Neural crest cell (in vitro differentiated cells): ENCODE data around the gene MTFP1. TPM values are rescaled to one million over a fixed set of nuclear protein-coding genes. Genes with fewer than 3 reads are reported as not detected.

Experiments
- DNase-seq: peaks from one replicate; pipeline ENCODE4 v3.0.0; 2021; ENCODE audit warnings: low read depth, mixed read lengths, low spot score
- H3K27ac Mint-ChIP-seq: one replicate; pipeline ENCODE4 v1.8.0; 2021; ENCODE audit warnings: mild to moderate bottlenecking, mixed read lengths; ENCODE audit not compliant: unreplicated experiment
- H3K27me3 Mint-ChIP-seq: 2 replicates; pipeline ENCODE4 v1.8.0; 2021; ENCODE audit warnings: low read depth, mild to moderate bottlenecking, mixed read lengths
- H3K36me3 Mint-ChIP-seq: 2 replicates; pipeline ENCODE4 v1.8.0; 2021; ENCODE audit warnings: low read depth, mild to moderate bottlenecking, mixed read lengths
- H3K4me1 Mint-ChIP-seq: 2 replicates; pipeline ENCODE4 v1.8.0; 2021; ENCODE audit warnings: mixed read lengths
- H3K4me3 Mint-ChIP-seq: one replicate; pipeline ENCODE4 v1.8.0; 2021; ENCODE audit warnings: mild to moderate bottlenecking, mixed read lengths
- H3K9me3 Mint-ChIP-seq: 2 replicates; pipeline ENCODE4 v1.8.0; 2021; ENCODE audit warnings: mixed read lengths
- total RNA-seq: library from RNA; stranded (reverse); gene quantifications from 2 replicates; pipeline ENCODE4 v1.2.1, GENCODE V29; 2021
- TF ChIP-seq, protein P1 (sequence below): fragments of 200-600 bp; sonication (generic); conservative IDR thresholded peaks from 2 replicates; pipeline ENCODE4 v1.5.0; 2021; ENCODE audit warnings: antibody characterized with exemption, mild to moderate bottlenecking

MTFP1 gene
- total RNA-seq, 1 donor from 2014 or later = 37.4 TPM

DNA sequence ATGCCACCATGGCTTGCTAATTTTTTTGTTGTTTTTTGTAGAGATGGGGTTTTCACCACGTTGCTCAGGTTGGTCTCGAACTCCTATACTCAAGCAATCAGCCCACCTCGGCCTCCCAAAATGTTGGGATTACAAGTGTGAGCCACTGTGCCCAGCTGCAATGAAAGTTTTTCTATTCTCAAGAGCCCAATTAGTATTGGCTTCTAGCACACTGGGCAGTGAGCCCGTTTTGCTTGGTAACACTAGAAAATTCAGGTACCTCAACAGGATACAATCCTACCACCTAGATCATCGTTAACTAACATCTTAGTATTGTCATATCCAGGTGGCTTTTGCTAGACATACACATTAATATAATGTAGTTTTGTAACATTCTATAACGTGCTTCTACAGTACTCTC is 27.3 kb downstream of the MTFP1 start:
- TF ChIP-seq, protein P1, sequence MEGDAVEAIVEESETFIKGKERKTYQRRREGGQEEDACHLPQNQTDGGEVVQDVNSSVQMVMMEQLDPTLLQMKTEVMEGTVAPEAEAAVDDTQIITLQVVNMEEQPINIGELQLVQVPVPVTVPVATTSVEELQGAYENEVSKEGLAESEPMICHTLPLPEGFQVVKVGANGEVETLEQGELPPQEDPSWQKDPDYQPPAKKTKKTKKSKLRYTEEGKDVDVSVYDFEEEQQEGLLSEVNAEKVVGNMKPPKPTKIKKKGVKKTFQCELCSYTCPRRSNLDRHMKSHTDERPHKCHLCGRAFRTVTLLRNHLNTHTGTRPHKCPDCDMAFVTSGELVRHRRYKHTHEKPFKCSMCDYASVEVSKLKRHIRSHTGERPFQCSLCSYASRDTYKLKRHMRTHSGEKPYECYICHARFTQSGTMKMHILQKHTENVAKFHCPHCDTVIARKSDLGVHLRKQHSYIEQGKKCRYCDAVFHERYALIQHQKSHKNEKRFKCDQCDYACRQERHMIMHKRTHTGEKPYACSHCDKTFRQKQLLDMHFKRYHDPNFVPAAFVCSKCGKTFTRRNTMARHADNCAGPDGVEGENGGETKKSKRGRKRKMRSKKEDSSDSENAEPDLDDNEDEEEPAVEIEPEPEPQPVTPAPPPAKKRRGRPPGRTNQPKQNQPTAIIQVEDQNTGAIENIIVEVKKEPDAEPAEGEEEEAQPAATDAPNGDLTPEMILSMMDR = no peak
- Mint-ChIP-seq H3K27ac (no peak overlapping the region), H3K36me3 (no peaks in the 10 kb centered on the region), H3K27me3 (no peaks in the 10 kb centered on the region), H3K4me1 (no peaks in the 10 kb centered on the region), H3K4me3 (no peak overlapping the region), H3K9me3 (no peaks in the 10 kb centered on the region)
- DNase-seq = no peak

DNA sequence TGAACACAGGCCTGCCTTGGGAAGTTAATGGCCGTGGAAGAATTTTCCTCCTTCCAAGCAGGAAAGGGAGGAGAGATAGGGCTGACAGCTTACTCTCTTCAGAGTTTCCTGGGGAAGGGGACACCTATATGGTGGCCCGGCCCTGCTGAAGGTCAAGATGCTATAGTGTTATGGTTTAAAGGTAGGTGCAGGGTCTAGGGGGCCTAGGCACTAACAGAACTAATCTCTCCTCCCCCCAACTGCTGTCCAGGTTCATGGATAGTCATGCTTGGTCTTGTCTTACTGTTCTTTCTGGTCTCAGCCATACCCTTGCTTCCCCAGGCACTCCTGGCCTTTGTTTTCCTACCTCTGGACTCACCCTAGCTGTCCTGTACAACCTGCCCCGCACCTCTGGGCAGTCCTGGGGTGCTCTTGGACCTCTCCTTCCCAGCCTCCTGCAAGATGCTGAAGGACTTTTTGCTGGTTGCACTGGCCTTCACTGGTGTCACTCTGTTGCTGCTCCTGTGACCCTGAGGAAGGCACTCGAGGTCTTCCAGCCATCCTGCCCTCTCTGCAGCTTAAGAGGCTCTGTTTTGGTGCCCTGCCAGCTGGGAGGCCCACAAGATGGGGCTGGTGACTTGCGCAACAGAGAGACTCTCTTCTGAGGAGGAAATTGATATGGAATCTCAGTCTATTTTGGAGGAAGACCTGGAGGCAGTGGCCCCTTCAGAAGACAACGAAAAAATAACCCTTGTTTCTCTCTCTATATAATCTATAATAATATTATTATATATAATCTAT is 28.4 kb downstream of the MTFP1 start:
- no peak for DNase-seq
- Mint-ChIP-seq H3K27ac (no peak overlapping the region), H3K4me3 (no peak overlapping the region), H3K36me3 (no peaks in the 10 kb centered on the region), H3K27me3 (no peaks in the 10 kb centered on the region), H3K4me1 (no peaks in the 10 kb centered on the region), H3K9me3 (no peaks in the 10 kb centered on the region)
- TF ChIP-seq, protein P1 = peak; percentile 17

DNA sequence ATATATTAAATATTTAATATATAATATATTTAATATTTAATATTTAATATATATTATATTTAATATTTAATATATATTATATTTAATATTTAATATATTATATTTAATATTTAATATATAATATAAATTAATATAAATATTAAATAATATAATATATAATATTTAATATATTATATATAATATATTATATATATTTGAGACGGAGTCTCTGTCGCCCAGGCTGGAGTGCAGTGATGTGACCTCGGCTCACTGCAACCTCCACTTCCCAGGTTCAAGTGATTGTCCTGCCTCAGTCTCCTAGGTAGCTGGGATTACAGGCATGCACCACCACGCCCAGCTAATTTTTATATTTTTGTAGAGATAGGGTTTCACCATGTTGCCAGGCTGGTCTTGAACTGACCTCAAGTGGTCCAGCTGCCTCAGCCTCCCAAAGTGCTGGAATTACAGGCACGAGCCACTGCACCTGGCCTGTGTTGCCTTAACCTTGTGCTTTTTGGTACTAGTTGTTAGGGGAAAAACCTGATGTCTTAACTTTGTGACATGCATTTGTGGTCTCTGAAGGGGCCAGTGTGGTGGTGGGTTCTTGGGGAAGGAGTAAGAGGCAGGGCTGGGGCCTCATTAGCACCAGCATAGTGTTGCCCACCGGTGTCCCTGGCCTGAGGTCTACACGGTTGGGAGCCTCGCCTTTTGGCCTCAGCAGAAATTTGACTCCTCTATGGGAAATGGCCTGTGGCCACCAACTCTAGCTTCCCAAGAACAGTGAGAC is 29.7 kb downstream of the MTFP1 start:
- TF ChIP-seq, protein P1 = no peak
- no peak for DNase-seq
- H3K27me3 Mint-ChIP-seq = no peaks in the 10 kb centered on the region
- no peak overlapping the region for H3K27ac Mint-ChIP-seq
- H3K4me3 Mint-ChIP-seq = no peak overlapping the region
- no peaks in the 10 kb centered on the region for H3K9me3 Mint-ChIP-seq
- no peaks in the 10 kb centered on the region for H3K4me1 Mint-ChIP-seq
- no peaks in the 10 kb centered on the region for H3K36me3 Mint-ChIP-seq

DNA sequence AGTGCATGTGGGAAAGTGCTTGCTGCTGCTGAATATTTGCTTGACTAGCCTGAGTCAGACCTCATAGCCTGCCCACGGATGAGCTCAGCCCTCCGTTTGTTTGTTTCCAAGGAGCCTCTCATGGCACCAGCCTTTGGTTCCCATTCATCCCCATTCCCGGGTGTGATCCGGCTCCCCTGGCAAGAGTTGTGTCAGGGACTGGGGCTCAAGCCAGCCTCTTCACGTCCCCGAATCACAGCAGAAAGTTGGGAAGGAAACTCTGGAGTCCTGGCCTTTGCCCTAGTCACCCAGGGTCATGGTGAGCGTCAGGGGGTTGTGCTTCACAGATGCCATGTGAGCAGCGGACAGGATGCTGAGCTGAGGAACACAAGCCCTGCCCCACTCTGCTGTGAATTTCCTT is 32.4 kb downstream of the MTFP1 start:
- Mint-ChIP-seq H3K27ac (no peak overlapping the region), H3K36me3 (no peaks in the 10 kb centered on the region), H3K9me3 (no peaks in the 10 kb centered on the region), H3K4me3 (no peak overlapping the region), H3K27me3 (no peaks in the 10 kb centered on the region), H3K4me1 (no peaks in the 10 kb centered on the region)
- TF ChIP-seq, protein P1 = no peak
- no peak for DNase-seq

DNA sequence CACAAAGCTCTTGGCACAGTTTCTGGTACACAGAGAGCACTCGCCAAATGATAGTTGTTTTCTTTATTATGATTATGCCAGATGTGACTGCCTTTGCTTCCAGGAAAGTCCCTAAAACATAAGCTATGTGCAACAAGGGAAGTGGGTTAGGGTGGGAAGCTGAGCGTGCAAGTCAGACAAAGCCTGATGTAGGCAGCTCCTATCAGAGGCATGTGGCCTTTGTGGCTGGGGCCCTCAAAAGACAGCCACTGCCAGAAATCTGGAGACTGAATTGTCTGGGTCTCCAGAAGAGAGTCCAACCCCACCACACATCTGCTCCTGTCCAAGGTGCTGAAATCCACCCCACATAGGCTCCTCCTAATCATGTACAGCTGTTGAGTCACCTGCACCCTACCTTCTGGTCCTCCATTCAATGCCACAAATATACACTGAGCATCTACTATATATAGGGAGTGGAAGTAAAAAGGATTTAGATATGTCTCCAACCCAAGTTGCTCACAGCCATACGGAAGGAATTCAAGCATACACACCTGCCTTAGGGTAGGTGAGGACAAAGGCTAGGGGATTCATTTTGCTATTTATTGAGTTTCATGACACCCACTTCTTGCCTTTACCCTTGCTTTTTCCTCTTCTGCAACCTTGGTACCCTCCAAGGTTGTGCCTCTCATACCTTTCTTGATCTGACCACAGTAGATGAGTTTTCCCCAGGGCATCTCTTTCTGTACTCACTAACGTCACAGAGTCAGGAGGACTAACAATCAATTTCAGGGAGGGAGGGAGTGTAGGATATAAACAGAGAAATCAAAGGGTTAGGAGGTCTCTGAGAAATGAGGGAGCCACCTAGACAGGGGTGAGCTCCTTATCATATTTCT is 33.8 kb downstream of the MTFP1 start:
- Mint-ChIP-seq H3K9me3 (no peaks in the 10 kb centered on the region), H3K4me1 (no peaks in the 10 kb centered on the region), H3K36me3 (no peaks in the 10 kb centered on the region), H3K4me3 (no peak overlapping the region), H3K27ac (no peak overlapping the region), H3K27me3 (no peaks in the 10 kb centered on the region)
- TF ChIP-seq, protein P1 = no peak
- no peak for DNase-seq
